Activated CD8-positive, alpha-beta memory T cell treated with anti-CD3 and anti-CD28 coated beads for 1 hour (primary cell): ENCODE measurements around the gene SIAH1.
"Not testable (repeated sequence)": the region's sequence is repeated elsewhere in the genome, so short reads cannot be mapped to it uniquely, and the experiment has no call there.

Experiments
- DNase-seq, 2 donors: peaks; one replicate each; pipeline ENCODE4 v3.0.0-alpha.2; 2020; ENCODE audit warnings: low read depth in 1 of 2; ENCODE audit errors: extremely low read depth in 1 of 2

The SIAH1 gene

GRCh38 chr16:48393485-48394354 lies 8.5 kb upstream of the SIAH1 start:
- no peak for DNase-seq

- no peak for DNase-seq
These were observed 7.2 kb upstream of the SIAH1 start for GRCh38 chr16:48392407-48392806.

- no peak for DNase-seq
These were observed 1.5 kb upstream of the SIAH1 start for GRCh38 chr16:48386559-48387312.

GRCh38 chr16:48384520-48385252 lies 527 bp downstream of the SIAH1 start:
- DNase-seq, result no peak

- no peak for DNase-seq
These were observed 1.2 kb downstream of the SIAH1 start for GRCh38 chr16:48383877-48384519.

GRCh38 chr16:48383009-48383876 lies 2.0 kb downstream of the SIAH1 start:
- DNase-seq, result no peak

GRCh38 chr16:48382131-48382530 lies 3.1 kb downstream of the SIAH1 start:
- DNase-seq, result no peak

GRCh38 chr16:48381201-48381600 lies 4.0 kb downstream of the SIAH1 start:
- DNase-seq, result no peak

GRCh38 chr16:48378836-48379235 lies 6.4 kb downstream of the SIAH1 start:
- no peak for DNase-seq

GRCh38 chr16:48378276-48378675 lies 6.9 kb downstream of the SIAH1 start:
- no peak for DNase-seq

GRCh38 chr16:48377301-48377700 lies 7.9 kb downstream of the SIAH1 start:
- DNase-seq, result not testable (repeated sequence)

GRCh38 chr16:48374255-48374654 lies 11.0 kb downstream of the SIAH1 start:
- DNase-seq, result no peak

GRCh38 chr16:48373258-48374029 lies 11.8 kb downstream of the SIAH1 start:
- no peak for DNase-seq

- DNase-seq, result no peak
These were observed 12.5 kb downstream of the SIAH1 start for GRCh38 chr16:48372744-48373143.

- no peak for DNase-seq
These were observed 13.8 kb downstream of the SIAH1 start for GRCh38 chr16:48371393-48371780.

GRCh38 chr16:48370668-48371392 lies 14.4 kb downstream of the SIAH1 start:
- DNase-seq, result not testable (repeated sequence)

GRCh38 chr16:48370229-48370628 lies 15.0 kb downstream of the SIAH1 start:
- DNase-seq, result no peak

GRCh38 chr16:48369765-48370164 lies 15.4 kb downstream of the SIAH1 start:
- DNase-seq, result no peak
